Measurements from ENCODE around the gene PHYH. TPM values are rescaled to one million over a fixed set of nuclear protein-coding genes. Genes with fewer than 3 reads are reported as not detected.

The PHYH gene
- total and polyA plus RNA-seq, 8 donors: 0.58 to 65.5 (median 20.0) TPM

- Histone ChIP-seq H3K27me3 (peaks cover 0 to 12% (median 6%) of the 10 kb centered on the region in 3 donors), H3K9me3 (no peaks in the 10 kb centered on the region), H3K27ac (peak overlapping the region; percentile 91 to 100 (median 97)), H3K4me1 (peaks cover 19 to 64% (median 38%) of the 10 kb centered on the region in 4 donors), H3K4me3 (peak overlapping the region; percentile 63 to 93 (median 89)), H3K36me3 (peaks cover 0 to 12% (median 8%) of the 10 kb centered on the region in 4 donors)
- intact Hi-C loops (cut with DNase I; ENCODE audit: low total_unique reads): no loop called here
- DNase-seq: peak; percentile 29 to 69
- WGBS, 5 donors: 0 to 1% (median 1%) methylated on average over 12 to 47 of the region's 47 CpGs
- no peak for TF ChIP-seq POLR2AphosphoS5 (IDR thresholded peaks at IDR 0.05)
Observed at GRCh38 chr10:13347043-13347499, 47.2 kb upstream of the PHYH start.

GRCh38 chr10:13346283-13347042 is 46.6 kb upstream of the PHYH start:
- DNase-seq: peak in 1 of 2 donors; percentile 73
- no peak for TF ChIP-seq POLR2AphosphoS5 (IDR thresholded peaks at IDR 0.05)
- no peak for TF ChIP-seq POLR2A (IDR thresholded peaks at IDR 0.05)
- no peak for TF ChIP-seq EP300 (IDR thresholded peaks at IDR 0.05)
- no peak for TF ChIP-seq CTCF (IDR thresholded peaks at IDR 0.05)
- peak overlapping the region; percentile 91 to 100 (median 97) for H3K27ac ChIP-seq
- 11 to 17% (median 14%) methylated on average over 18 of the region's 18 CpGs for WGBS, 5 donors
- H3K4me1 ChIP-seq: peaks cover 19 to 65% (median 38%) of the 10 kb centered on the region in 4 donors
- H3K36me3 ChIP-seq: peaks cover 0 to 12% (median 8%) of the 10 kb centered on the region in 4 donors
- intact Hi-C loops (cut with DNase I; ENCODE audit: low total_unique reads): no loop called here
- H3K9me3 ChIP-seq: no peaks in the 10 kb centered on the region
- H3K27me3 ChIP-seq: peaks cover 0 to 6% (median 3%) of the 10 kb centered on the region in 3 donors
- peak overlapping the region; percentile 63 to 93 (median 89) for H3K4me3 ChIP-seq

GRCh38 chr10:13340626-13341376 is 40.9 kb upstream of the PHYH start:
- peak overlapping the region in 1 of 5 donors; percentile 18 for H3K27ac ChIP-seq
- WGBS, 5 donors: 86 to 90% (median 89%) methylated on average over 12 of the region's 12 CpGs
- intact Hi-C loops (cut with DNase I; ENCODE audit: low total_unique reads): no loop called here
- H3K27me3 ChIP-seq: no peaks in the 10 kb centered on the region
- H3K4me3 ChIP-seq: no peak overlapping the region
- no peak for TF ChIP-seq CTCF (IDR thresholded peaks at IDR 0.05)
- TF ChIP-seq POLR2A (IDR thresholded peaks at IDR 0.05): no peak
- peak in 1 of 2 donors; percentile 23 for DNase-seq
- H3K9me3 ChIP-seq: no peaks in the 10 kb centered on the region
- H3K36me3 ChIP-seq: peaks cover 14 to 38% (median 32%) of the 10 kb centered on the region in 4 donors
- peaks cover 3 to 49% (median 15%) of the 10 kb centered on the region in 4 donors for H3K4me1 ChIP-seq

GRCh38 chr10:13340068-13340467 is 40.2 kb upstream of the PHYH start:
- TF ChIP-seq EP300 (IDR thresholded peaks at IDR 0.05) (no peak), CTCF (IDR thresholded peaks at IDR 0.05) (no peak)
- H3K4me3 ChIP-seq: no peak overlapping the region
- H3K27me3 ChIP-seq: no peaks in the 10 kb centered on the region
- peaks cover 0 to 41% (median 8%) of the 10 kb centered on the region in 4 donors for H3K4me1 ChIP-seq
- no peaks in the 10 kb centered on the region for H3K9me3 ChIP-seq
- peak overlapping the region in 1 of 5 donors; percentile 24 for H3K27ac ChIP-seq
- 77 to 87% (median 83%) methylated on average over 9 of the region's 9 CpGs for whole genome bisulfite sequencing, 5 donors
- DNase-seq: no peak
- intact Hi-C loops (cut with DNase I; ENCODE audit: low total_unique reads): no loop called here
- H3K36me3 ChIP-seq: peaks cover 14 to 46% (median 39%) of the 10 kb centered on the region in 4 donors
